ENCODE measurements around the gene TIMM10. TPM values are rescaled to one million over a fixed set of nuclear protein-coding genes. Genes with fewer than 3 reads are reported as not detected.
A peak's percentile ranks its signal among the peaks of the same experiment; 100 is the strongest.

Gene TIMM10
- total RNA-seq: 10 to 100 TPM; 17.0 to 19.1 TPM
- 4.8 to 15.9 reads per million in 2 donors for total RNA-seq

GRCh38 chr11:57530596-57531507, at the start of gene TIMM10:
Gene TIMM10, minus strand, starts transcription at chr11:57530754. Its CDS starts 565 bp downstream, at chr11:57530189.
- ATAC-seq (peak; percentile 94), DNase-seq (peak; percentile 79 to 91 (median 83))

GRCh38 chr11:57574061-57574460, 43.5 kb upstream of the TIMM10 start:
- H3K9me3 ChIP-seq (ENCODE audit: control insufficient read depth, low read length, poor library complexity, severe bottlenecking): no peaks in the 10 kb centered on the region
- peaks cover 6% of the 10 kb centered on the region for H3K4me1 Mint-ChIP-seq
- H3K4me3 Mint-ChIP-seq: no peak overlapping the region
- H3K27ac Mint-ChIP-seq: no peak overlapping the region
- H3K36me3 Mint-ChIP-seq (ENCODE audit: low read depth): no peaks in the 10 kb centered on the region
- H3K27me3 Mint-ChIP-seq: peaks cover 23% of the 10 kb centered on the region
- ATAC-seq (no peak), DNase-seq (no peak)

More at GRCh38 chr11:57530596-57531507, at the start of gene TIMM10:
- Mint-ChIP-seq H3K36me3 (ENCODE audit: low read depth) (no peaks in the 10 kb centered on the region), H3K4me1 (peaks cover 20% of the 10 kb centered on the region), H3K27ac (peak within 1 kb of the TSS; percentile 97), H3K4me3 (peak within 1 kb of the TSS; percentile 97), H3K27me3 (no peaks in the 10 kb centered on the region)
- no peaks in the 10 kb centered on the region for H3K9me3 ChIP-seq (ENCODE audit: control insufficient read depth, low read length, poor library complexity, severe bottlenecking)

- H3K27me3 Mint-ChIP-seq: peaks cover 18% of the 10 kb centered on the region
- H3K9me3 ChIP-seq (ENCODE audit: control insufficient read depth, low read length, poor library complexity, severe bottlenecking): no peaks in the 10 kb centered on the region
- peaks cover 3% of the 10 kb centered on the region for H3K36me3 Mint-ChIP-seq (ENCODE audit: low read depth)
- H3K4me3 Mint-ChIP-seq: no peak overlapping the region
- no peak overlapping the region for H3K27ac Mint-ChIP-seq
- peaks cover 16% of the 10 kb centered on the region for H3K4me1 Mint-ChIP-seq
- DNase-seq (no peak), ATAC-seq (no peak)
These were observed 41.1 kb upstream of the TIMM10 start for GRCh38 chr11:57571606-57572005.

- Mint-ChIP-seq H3K27ac (peak overlapping the region; percentile 93), H3K36me3 (ENCODE audit: low read depth) (peaks cover 5% of the 10 kb centered on the region), H3K27me3 (no peaks in the 10 kb centered on the region), H3K4me1 (peaks cover 36% of the 10 kb centered on the region), H3K4me3 (peak overlapping the region; percentile 99)
- ATAC-seq: peak; percentile 17
- H3K9me3 ChIP-seq (ENCODE audit: control insufficient read depth, low read length, poor library complexity, severe bottlenecking): no peaks in the 10 kb centered on the region
- peak in 1 of 3 donors; percentile 91 for DNase-seq
These were observed 37.8 kb upstream of the TIMM10 start for GRCh38 chr11:57568330-57568766.

GRCh38 chr11:57567515-57568329, 37.2 kb upstream of the TIMM10 start, which contains the start of gene UBE2L6:
Gene UBE2L6, minus strand, starts transcription at chr11:57567672. Its CDS starts 61 bp downstream, at chr11:57567611.
- no peaks in the 10 kb centered on the region for H3K9me3 ChIP-seq (ENCODE audit: control insufficient read depth, low read length, poor library complexity, severe bottlenecking)
- peaks cover 40% of the 10 kb centered on the region for H3K4me1 Mint-ChIP-seq
- H3K27ac Mint-ChIP-seq: peak within 1 kb of the TSS; percentile 93
- H3K36me3 Mint-ChIP-seq (ENCODE audit: low read depth): peaks cover 5% of the 10 kb centered on the region
- H3K27me3 Mint-ChIP-seq: no peaks in the 10 kb centered on the region
- DNase-seq: peak; percentile 43 to 79 (median 77)
- peak; percentile 86 for ATAC-seq
- peak within 1 kb of the TSS; percentile 99 for H3K4me3 Mint-ChIP-seq

- peak overlapping the region; percentile 98 for H3K4me3 Mint-ChIP-seq
- no peaks in the 10 kb centered on the region for H3K9me3 ChIP-seq (ENCODE audit: control insufficient read depth, low read length, poor library complexity, severe bottlenecking)
- peaks cover 41% of the 10 kb centered on the region for H3K4me1 Mint-ChIP-seq
- H3K27ac Mint-ChIP-seq: peak overlapping the region; percentile 93
- ATAC-seq (no peak), DNase-seq (peak in 1 of 3 donors; percentile 7)
- H3K36me3 Mint-ChIP-seq (ENCODE audit: low read depth): peaks cover 5% of the 10 kb centered on the region
- no peaks in the 10 kb centered on the region for H3K27me3 Mint-ChIP-seq
These were observed 36.5 kb upstream of the TIMM10 start for GRCh38 chr11:57566905-57567514.

- Mint-ChIP-seq H3K27me3 (no peaks in the 10 kb centered on the region), H3K36me3 (ENCODE audit: low read depth) (peaks cover 6% of the 10 kb centered on the region), H3K4me3 (peak overlapping the region; percentile 98), H3K4me1 (peaks cover 41% of the 10 kb centered on the region), H3K27ac (peak overlapping the region; percentile 93)
- no peaks in the 10 kb centered on the region for H3K9me3 ChIP-seq (ENCODE audit: control insufficient read depth, low read length, poor library complexity, severe bottlenecking)
- DNase-seq (no peak), ATAC-seq (peak; percentile 30)
These were observed 35.7 kb upstream of the TIMM10 start for GRCh38 chr11:57566005-57566904.

GRCh38 chr11:57562596-57562995, 32.0 kb upstream of the TIMM10 start:
- peaks cover 6% of the 10 kb centered on the region for H3K36me3 Mint-ChIP-seq (ENCODE audit: low read depth)
- H3K9me3 ChIP-seq (ENCODE audit: control insufficient read depth, low read length, poor library complexity, severe bottlenecking): no peaks in the 10 kb centered on the region
- ATAC-seq: no peak
- H3K4me3 Mint-ChIP-seq: no peak overlapping the region
- peaks cover 41% of the 10 kb centered on the region for H3K4me1 Mint-ChIP-seq
- no peaks in the 10 kb centered on the region for H3K27me3 Mint-ChIP-seq
- no peak for DNase-seq
- peak overlapping the region; percentile 78 for H3K27ac Mint-ChIP-seq

- peaks cover 33% of the 10 kb centered on the region for H3K4me1 Mint-ChIP-seq
- peak overlapping the region; percentile 78 for H3K27ac Mint-ChIP-seq
- H3K36me3 Mint-ChIP-seq (ENCODE audit: low read depth): peaks cover 8% of the 10 kb centered on the region
- no peak overlapping the region for H3K4me3 Mint-ChIP-seq
- ATAC-seq (no peak), DNase-seq (no peak)
- H3K9me3 ChIP-seq (ENCODE audit: control insufficient read depth, low read length, poor library complexity, severe bottlenecking): no peaks in the 10 kb centered on the region
- no peaks in the 10 kb centered on the region for H3K27me3 Mint-ChIP-seq
These were observed 29.6 kb upstream of the TIMM10 start for GRCh38 chr11:57560146-57560545.

- H3K27me3 Mint-ChIP-seq: no peaks in the 10 kb centered on the region
- H3K27ac Mint-ChIP-seq: no peak overlapping the region
- peaks cover 4% of the 10 kb centered on the region for H3K36me3 Mint-ChIP-seq (ENCODE audit: low read depth)
- DNase-seq: no peak
- ATAC-seq: no peak
- H3K4me3 Mint-ChIP-seq: no peak overlapping the region
- peaks cover 9% of the 10 kb centered on the region for H3K4me1 Mint-ChIP-seq
- no peaks in the 10 kb centered on the region for H3K9me3 ChIP-seq (ENCODE audit: control insufficient read depth, low read length, poor library complexity, severe bottlenecking)
These were observed 25.5 kb upstream of the TIMM10 start for GRCh38 chr11:57556041-57556440.

- H3K36me3 Mint-ChIP-seq (ENCODE audit: low read depth): peaks cover 3% of the 10 kb centered on the region
- peaks cover 5% of the 10 kb centered on the region for H3K4me1 Mint-ChIP-seq
- H3K27ac Mint-ChIP-seq: peak overlapping the region; percentile 66
- H3K9me3 ChIP-seq (ENCODE audit: control insufficient read depth, low read length, poor library complexity, severe bottlenecking): no peaks in the 10 kb centered on the region
- H3K4me3 Mint-ChIP-seq: no peak overlapping the region
- DNase-seq: no peak
- ATAC-seq: no peak
- no peaks in the 10 kb centered on the region for H3K27me3 Mint-ChIP-seq
These were observed 24.8 kb upstream of the TIMM10 start for GRCh38 chr11:57555393-57555792.

GRCh38 chr11:57552479-57552878, 21.9 kb upstream of the TIMM10 start:
- Mint-ChIP-seq H3K4me1 (peaks cover 10% of the 10 kb centered on the region), H3K27ac (peak overlapping the region; percentile 24), H3K36me3 (ENCODE audit: low read depth) (peaks cover 5% of the 10 kb centered on the region), H3K27me3 (no peaks in the 10 kb centered on the region), H3K4me3 (no peak overlapping the region)
- no peak for ATAC-seq
- DNase-seq: no peak
- H3K9me3 ChIP-seq (ENCODE audit: control insufficient read depth, low read length, poor library complexity, severe bottlenecking): no peaks in the 10 kb centered on the region
